GM12801 (cell line): ENCODE measurements around the gene ETV6.

Source experiments
- CTCF ChIP-seq: IDR thresholded peaks from one replicate; pipeline ENCODE4 v1.5.1; 2011; ENCODE audit warnings: control low read depth; ENCODE audit not compliant: insufficient read length; ENCODE audit errors: extremely low read depth

ETV6 gene

GRCh38 chr12:11663130-11663529, 13.7 kb downstream of the ETV6 start:
- TF ChIP-seq CTCF, result no peak

- TF ChIP-seq CTCF, result no peak
Measured at GRCh38 chr12:11664101-11664500, 14.6 kb downstream of the ETV6 start.

- no peak for TF ChIP-seq CTCF
Measured at GRCh38 chr12:11666131-11667050, 16.9 kb downstream of the ETV6 start.

- no peak for TF ChIP-seq CTCF
Measured at GRCh38 chr12:11667171-11667570, 17.7 kb downstream of the ETV6 start.

GRCh38 chr12:11668611-11669010, 19.1 kb downstream of the ETV6 start:
- TF ChIP-seq CTCF, result no peak

GRCh38 chr12:11669348-11669747, 19.9 kb downstream of the ETV6 start:
- TF ChIP-seq CTCF, result no peak

- TF ChIP-seq CTCF, result no peak
Measured at GRCh38 chr12:11672256-11673191, 23.1 kb downstream of the ETV6 start.
